Brain pericyte (primary cell): ENCODE data around the gene FAM47E.

Experiments used
- DNase-seq: peaks from one replicate; pipeline ENCODE4 v3.0.0-alpha.2; 2012; ENCODE audit warnings: low read depth, low spot score

Gene FAM47E

DNA sequence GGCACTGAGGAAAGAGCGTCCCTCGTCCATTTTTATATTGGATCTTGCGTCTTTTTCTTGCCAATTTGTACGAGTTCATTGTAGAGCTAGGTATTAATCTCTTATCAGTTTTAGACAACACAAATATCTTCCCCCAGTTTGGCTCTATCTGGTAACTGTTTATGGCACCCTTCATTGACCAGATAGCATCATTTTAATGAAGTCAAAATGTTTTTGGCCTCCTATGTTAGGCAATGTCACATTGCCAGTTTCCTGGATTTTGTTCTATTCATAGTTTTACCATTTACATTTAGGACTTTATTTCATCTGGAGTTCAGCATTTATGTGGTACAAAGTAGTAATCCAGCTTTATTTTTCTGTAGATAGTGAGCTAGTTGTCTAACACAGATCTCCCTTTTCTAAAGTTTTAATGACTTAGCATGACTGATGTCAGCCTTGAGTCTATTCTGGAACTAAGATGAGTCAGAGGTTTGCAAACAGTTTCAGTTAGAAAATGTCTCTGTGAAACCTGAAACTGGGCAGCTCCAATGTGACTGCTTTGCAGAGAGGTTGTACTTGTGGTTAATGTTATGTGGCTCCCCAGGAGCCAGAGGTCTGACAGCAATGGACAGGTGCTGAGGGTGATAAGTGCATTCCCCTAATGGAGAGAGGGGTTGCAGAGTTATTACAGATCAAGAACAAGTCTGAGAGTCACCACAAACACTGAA is 49.7 kb downstream of the FAM47E start:
- peak; percentile 21 for DNase-seq

DNA sequence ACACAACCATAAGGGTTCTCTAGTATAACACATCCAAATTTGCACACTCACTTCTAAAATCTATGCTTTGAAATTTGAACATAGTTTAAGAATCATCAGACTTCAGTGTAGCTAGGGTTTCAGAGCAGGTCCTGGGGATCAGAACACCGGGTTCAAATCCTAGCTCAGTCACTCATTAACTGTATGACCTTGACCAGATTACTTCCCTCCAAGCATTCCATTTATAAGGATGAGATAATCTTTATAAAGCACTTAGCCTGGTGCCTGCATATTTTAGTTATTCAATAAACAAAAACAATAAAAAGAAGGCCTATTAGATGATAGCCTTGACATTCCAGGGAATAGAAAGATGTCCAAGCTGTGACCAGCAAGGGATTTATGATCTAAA is 50.2 kb downstream of the FAM47E start:
- no peak for DNase-seq

DNA sequence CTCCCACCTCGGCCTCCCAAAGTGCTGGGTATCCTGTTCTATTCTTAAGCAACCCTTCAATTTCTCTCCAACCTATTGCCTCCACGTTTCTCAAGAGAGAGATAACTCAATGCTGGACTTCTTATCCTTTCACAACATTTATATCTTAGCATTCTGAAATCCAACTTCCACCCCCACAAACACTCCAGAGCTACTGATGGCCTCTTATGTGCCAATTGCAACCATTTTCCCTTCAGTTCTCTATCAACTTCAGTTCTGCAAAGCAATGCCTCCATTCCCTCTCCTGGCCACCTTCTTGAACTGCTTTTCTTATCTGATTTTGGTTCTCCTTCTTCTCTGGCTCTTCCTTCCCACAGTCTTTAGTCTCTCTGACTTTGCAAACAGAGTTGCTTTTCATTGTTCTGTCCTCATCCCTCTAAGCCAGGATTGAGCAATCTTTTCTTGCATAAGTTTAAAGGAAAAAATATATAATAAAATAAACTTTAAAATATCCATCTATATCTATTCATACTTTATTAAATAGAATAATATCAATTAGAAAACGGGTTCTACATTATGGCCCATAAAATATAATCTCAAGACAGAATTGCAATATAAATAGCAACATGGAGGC is 51.4 kb downstream of the FAM47E start:
- no peak for DNase-seq

DNA sequence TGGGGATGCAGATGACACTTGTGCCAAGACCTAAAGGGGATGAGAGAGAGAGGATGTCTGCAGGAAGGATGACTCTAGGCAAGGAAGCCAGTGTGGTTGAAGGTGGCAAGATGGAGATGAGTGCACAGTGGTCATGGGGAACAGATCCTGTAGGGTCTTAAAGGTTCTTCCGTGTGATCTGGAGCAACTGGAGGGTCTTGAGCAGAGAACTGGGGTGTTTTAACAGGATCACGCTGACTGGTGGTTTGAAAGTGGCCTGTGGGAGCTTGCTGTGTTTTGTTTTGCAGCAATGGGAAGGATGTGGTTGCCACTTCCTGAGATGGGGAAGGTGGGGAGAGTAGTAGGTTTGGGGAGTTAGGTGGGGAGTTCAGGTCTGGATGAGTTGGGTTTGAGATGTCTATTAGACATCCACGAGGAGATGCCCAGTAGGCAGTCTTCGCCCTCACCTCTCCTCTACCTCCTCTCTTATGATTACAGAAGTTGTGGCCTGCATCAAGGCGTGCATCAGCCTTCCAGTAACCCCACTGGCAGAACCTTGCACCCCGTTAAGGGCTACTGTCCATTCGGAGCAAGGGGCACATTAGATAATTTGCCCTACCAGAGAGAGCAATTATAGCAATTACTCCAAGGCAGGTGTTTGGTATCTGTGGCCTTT is 53.6 kb downstream of the FAM47E start:
- DNase-seq: no peak

DNA sequence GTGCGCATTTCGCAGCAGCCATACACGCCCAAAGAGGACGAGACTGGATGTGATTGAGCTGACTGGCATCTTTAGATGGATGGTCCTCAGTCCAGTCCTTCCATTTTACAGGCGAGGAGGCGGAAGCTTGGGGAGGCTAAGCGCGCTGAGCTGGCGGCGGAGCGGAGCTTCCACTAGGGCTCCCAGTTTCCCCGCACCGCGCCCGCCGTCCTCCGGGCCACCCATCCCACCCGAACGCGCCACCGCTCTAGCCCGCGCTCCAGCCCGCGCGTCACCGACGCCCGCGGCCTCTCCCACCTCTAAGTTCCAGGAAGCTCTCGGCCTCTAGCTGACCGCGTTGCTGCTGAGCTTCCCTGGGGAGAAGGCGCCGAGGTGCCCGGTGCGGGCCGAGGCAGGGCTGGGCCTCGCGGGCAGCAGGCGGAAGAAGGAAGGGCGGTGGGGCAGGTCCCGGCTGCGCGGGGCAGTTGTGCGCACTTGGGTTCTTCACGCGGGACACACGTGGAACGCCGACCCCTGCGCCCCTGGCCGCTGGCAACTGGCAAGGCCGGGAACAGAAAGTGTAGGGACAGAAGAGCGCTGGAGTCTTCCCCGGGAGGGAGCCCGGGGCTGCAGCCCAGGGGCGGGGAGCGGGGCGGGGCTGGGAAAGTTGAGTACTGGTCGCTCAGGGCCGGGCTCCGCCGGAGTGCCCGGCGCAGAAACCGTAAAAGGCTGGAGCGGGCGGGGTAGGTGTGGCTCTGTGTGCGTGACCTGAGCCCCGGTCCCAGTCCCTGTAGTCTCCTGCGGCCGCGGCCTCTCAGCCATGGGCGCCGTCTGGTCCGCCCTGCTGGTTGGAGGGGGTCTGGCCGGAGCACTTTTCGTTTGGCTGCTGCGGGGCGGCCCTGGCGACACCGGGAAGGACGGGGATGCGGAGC is 54.7 kb downstream of the FAM47E start, which contains the start of gene STBD1:
TSS of gene STBD1 (plus strand) at position 763 of the 911 bp plus-strand sequence. CDS start at position 800, 37 bp downstream.
- DNase-seq: no peak

DNA sequence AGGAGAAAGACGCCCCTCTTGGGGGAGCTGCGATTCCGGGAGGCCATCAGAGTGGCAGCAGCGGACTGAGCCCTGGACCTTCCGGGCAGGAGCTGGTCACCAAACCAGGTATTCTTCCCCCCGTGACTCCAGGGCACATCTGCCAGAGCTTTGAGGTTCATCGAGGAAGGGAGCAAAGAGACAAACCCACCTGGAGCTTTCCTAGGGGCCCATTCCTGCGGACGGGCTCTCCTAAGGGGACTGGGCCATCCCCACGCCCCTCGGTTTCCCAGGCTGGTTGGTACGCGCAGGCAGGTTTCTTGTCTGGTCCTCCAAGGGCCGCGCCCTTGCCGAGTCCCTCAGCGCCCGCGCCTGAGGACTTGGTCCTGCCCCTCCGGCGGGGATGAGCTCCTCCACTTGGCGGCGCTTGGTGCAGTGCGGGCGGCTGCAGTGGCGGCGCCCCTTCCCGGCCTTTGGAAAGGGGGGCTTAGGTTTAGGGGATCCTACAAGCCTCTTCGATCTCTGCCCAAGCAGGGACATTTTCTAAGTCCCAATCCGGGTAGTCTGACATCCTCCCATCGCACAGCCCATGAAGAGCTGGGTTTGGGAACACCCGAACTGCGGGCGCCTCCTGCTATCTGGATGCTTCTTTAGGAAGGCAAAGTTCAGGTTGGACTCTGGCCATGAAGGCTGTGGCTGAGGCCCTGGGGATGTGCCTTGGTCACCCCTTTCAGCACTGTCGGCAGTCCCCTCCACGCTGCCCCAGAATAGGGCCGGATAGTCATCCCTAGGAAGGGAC is 55.5 kb downstream of the FAM47E start:
- no peak for DNase-seq

DNA sequence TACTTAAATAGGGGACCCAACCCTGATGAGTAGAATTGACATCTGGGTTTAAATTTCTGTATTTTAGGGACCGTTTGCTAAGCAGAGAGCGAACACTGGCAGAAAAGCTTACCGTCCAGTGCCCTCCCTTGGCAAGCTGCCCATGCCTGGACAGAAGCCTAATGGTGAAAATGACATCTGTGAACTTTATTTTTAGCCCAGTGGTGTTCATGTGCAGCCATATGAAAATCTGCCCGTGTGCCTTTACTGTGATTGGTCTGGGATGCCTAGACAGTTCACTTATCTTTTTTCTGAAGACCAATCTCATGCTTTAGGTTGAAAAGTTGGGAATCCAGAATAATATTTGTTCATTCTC is 56.1 kb downstream of the FAM47E start:
- no peak for DNase-seq

DNA sequence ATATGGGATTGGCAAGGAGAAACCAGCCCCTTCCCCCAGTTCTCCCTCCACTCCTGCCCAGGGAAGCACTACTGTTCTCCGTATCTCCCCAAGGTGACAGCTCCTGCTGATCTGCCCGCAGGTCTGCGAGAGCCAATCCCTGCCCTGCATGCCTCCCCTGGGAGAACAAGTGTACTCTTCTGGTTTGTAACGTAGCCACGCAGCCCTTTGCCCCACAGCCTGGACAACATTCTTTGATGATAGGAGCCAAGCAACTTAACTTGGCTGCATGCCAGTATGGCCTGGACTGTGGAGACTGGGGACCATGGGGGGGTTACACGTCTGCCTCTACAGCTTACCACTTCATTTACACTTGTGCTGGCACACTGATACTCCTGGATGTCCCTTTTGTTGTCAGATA is 57.0 kb downstream of the FAM47E start:
- no peak for DNase-seq

DNA sequence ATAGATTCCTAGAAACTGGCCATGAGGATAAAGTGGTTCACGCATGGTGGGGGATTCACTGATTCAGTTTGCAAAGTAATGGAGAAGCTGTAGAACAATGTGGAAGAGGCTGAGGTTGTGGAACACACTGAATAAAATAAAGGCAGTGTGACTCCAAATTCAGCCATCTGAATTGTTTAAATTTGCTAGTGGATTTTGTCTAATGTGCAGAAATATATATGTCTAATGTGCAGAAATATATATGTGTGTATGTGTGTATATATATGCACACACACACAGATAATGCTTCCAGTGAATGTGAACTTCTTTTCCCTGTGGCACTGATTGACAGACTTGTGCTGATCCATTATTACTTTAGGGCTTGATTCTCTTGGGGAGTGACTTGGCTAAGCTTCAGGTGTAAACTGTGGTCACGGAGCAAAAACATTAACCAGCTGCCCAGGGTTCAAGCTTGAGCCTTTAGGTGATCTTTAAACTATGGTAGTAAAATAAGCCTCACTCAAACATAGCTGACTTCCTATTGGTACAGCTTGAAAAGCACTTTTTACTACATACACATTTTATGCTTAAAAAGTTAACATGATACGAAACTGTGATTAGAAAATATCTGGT is 58.5 kb downstream of the FAM47E start:
- DNase-seq: no peak

DNA sequence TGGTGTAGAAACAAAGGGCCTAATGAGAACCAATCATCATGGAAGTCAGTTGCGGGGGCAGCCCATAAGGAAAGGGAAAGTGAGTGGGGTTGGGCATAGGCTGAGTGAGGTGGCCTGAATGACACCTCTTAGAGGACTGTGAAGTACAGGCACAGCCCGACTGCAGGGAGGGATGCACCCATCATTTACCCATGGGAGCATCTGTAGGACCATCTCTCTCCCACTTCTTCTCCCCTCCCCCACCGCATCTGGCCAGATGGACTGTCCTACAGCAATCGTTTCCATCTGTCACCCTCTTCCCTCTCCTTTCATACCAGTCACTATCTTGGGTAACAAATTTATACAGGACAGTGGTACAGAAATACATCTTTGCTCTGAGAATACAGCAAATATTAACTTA is 59.2 kb downstream of the FAM47E start:
- no peak for DNase-seq

DNA sequence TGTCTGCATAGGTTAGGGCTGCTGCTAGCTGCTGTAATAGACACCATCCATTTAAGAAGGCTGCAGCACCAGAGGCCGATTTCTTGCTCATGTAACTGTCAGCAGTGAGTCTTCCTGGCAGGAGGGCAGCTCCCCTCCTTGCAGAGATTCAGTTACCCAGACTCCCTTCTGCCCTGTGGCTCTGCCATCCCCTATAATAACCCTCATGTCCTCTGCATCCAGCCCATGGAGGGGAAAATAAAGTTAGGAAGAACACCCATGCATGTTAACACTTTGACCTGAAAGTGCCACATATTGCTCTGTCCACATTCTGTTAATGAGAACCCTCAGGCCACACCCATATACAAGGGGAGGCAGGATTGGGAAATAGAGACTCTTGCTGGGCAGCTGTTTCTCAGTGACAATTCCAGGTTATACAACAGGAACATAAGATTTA is 60.4 kb downstream of the FAM47E start:
- no peak for DNase-seq

DNA sequence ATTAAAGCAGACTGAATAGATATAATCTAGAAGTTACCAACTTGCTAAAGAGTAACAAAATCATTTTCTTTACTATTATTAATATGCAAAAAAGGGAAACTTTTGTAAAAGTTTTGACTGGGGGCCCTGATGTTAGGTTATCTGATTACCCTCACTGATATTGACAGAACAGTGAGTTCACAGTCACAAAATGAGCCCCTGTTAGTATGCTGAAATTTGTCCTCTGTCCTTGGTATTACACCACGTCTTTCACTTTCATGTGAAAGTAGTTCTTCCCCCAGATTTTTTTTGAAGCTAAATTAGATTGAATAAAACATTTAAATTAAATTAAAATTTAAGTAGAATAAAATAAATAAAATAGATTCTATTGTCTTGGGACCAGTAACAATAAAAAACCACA is 60.9 kb downstream of the FAM47E start:
- no peak for DNase-seq

DNA sequence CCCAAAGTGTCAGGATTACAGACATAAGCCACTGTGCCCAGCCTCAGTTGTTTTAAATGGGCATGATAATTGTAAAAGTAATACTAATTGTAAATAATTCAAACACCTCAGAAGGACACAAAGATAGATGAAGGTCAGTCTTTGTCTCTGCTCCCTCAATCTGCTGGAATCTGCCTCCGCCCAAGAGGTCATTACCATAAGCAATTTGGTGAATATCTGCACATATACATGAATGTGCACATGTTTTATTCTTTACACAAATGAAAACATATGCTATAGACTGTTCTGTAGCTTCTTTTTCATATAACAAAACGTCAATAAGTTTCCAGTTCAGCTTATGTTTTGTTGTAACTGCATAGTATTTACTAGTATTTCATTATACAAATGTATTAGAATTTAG is 62.0 kb downstream of the FAM47E start:
- DNase-seq: no peak

DNA sequence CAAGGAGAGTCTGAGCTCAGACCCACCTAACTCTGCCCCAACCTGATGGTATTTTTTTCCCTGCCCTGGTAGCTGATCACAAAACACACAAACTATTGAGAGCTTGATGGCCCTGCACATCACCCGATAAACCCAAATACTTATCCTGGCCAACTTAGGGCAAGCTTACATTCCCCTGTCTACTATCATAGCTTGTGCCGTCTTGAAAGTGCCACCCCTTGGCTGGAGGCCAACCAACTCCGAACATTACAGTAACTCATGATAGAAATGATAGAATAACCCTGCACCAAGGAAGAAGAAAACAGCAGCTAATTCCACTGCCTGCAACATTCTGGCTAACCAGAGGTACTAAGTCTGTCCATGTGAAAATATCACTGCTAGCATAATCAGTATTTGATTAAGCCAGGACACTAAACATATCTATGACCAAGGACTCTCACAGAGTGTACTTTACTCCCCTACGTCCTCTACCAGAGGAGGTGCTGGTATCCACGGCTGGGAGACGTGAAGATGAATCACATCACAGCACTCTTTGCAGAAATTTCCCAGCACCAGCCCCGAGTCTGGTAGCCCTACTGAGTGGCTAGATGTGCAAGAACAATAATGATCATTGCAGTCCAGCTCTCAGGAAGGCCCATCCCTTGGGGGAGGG is 63.9 kb downstream of the FAM47E start:
- DNase-seq: no peak

DNA sequence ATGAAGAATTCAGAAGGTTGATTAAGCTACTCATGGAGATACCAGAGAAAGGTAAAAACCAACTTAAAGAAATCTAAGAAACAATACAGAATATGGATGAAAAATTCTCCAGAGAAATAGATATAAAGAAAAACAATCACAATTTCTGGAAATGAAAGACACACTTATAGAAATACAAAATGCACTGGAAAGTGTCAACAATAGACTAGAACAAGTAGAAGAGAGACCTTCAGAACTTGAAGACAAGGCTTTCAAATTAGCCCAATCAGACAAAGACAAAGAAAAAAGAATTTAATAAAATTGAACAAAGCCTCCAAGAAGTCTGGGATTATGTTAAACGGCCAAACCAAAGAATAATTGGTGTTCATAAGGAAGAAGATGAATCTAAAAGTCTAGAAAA is 64.6 kb downstream of the FAM47E start:
- no peak for DNase-seq

DNA sequence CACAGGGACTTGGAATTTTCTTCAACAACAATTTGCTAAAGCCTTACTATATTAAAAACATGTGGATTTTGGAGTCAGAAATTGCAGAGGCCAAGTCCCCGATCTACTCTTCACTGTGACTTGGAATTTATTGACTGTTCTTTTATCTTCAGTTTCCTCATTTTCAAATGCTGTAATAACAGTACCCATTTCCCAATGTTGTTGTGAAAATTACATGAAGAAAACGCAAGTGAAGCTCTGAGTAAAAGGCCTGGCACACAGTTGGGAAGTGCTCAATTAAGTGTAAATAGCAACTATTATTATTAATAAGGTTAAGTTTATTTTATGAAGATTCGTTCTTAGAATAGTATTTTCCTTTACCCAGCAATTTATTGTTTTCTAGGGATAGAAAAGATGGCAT is 70.7 kb downstream of the FAM47E start:
- no peak for DNase-seq

DNA sequence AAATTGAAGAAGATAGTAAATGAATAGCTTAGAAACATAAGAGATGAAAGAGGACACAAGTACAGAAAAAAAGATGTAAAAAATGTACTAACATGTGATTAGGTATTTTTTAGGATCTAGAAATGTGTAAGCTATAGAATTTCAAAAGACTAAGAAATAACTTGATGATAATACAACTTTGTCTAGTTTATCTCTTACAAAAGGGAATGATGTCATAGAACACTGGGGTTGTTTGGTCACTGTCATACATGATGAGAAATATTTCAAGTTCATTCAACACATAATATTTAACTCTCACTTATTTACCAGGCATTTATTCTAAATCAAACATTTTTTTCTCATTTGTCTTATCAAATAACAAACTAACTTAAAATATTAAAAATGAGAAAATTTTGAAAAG is 73.6 kb downstream of the FAM47E start:
- no peak for DNase-seq

DNA sequence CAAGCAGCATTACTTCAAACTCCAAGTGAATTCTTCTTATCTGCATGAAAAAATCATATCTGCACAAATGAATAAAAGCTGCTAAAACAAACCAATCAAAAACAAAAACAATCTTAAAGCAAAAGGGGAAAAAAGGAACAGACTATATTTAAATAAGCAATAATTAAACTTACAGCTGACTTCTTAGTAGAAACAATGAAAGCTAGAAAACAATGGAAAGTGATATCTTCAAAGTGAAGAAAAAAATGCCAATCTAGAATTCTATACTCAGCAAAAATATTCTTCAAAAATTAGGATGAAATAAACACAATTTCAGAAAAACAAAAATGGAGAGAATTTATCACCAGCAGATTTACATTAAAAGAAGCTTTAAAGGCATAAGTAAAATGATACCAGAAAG is 75.0 kb downstream of the FAM47E start:
- DNase-seq: no peak
